ENCODE results near the gene CNKSR2. TPM values are rescaled to one million over a fixed set of nuclear protein-coding genes. Genes with fewer than 3 reads are reported as not detected.

CNKSR2 gene
- total RNA-seq, 1 experiment from 2014 or later, result not detected

DNA sequence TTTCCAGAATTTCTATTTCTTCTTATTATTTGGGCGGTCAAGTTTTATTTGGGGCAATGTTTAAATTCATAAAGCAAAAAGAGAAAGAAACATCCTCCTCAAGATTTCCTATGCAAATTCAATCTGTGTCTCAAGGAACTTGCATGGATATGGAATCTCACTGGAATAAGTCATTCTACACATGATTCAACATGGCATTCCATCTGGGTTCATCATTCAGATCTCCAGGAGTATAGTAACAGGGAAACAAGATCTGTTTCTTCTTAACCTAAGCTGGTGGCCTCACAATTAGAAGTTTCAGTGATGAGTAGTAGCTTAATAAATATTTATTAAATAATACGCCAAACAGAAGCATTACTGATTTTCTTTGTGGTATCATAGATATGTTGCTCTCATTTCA is 264.1 kb downstream of the CNKSR2 start:
- H3K27ac Mint-ChIP-seq (ENCODE audit: unreplicated experiment), result no peak overlapping the region
- intact Hi-C loops (cut with micrococcal nuclease; ENCODE audit: unreplicated experiment), result no loop called here
- H3K36me3 Mint-ChIP-seq (ENCODE audit: insufficient read depth, unreplicated experiment), result no peaks in the 10 kb centered on the region
- CTCF ChIA-PET, result no interaction called here
- H3K4me3 Mint-ChIP-seq (ENCODE audit: low read depth, unreplicated experiment), result no peak overlapping the region
- BruUV-seq (replicated peaks), result no TSS peak
- H3K27me3 Mint-ChIP-seq (ENCODE audit: unreplicated experiment), result no peaks in the 10 kb centered on the region
- TF ChIP-seq, protein P1, sequence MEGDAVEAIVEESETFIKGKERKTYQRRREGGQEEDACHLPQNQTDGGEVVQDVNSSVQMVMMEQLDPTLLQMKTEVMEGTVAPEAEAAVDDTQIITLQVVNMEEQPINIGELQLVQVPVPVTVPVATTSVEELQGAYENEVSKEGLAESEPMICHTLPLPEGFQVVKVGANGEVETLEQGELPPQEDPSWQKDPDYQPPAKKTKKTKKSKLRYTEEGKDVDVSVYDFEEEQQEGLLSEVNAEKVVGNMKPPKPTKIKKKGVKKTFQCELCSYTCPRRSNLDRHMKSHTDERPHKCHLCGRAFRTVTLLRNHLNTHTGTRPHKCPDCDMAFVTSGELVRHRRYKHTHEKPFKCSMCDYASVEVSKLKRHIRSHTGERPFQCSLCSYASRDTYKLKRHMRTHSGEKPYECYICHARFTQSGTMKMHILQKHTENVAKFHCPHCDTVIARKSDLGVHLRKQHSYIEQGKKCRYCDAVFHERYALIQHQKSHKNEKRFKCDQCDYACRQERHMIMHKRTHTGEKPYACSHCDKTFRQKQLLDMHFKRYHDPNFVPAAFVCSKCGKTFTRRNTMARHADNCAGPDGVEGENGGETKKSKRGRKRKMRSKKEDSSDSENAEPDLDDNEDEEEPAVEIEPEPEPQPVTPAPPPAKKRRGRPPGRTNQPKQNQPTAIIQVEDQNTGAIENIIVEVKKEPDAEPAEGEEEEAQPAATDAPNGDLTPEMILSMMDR (IDR thresholded peaks at IDR 0.05; ENCODE audit: unreplicated experiment), result no peak
- no peaks in the 10 kb centered on the region for H3K9me3 Mint-ChIP-seq (ENCODE audit: low read depth, unreplicated experiment)
- H3K4me1 Mint-ChIP-seq (ENCODE audit: low read depth, unreplicated experiment), result no peaks in the 10 kb centered on the region
- no peak for DNase-seq

DNA sequence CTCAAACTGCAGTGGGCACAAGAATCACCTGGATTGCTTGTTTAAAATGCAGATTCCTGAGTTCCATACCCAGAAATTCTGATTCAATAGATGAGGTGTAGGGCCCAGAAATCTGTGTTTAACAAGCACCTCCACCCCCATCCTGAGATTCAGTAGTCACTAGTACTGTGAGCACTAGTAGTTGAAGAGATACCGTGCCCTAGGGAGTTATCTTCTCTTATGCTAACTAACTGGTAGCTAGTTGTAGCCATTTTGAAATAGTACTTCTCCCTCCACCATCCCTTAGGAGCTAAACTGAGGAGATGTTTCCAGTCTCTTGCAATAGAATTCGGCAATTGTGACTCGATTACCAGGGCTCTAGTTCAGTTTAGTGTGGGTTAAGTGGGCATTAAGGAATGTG is 265.6 kb downstream of the CNKSR2 start:
- H3K4me3 Mint-ChIP-seq (ENCODE audit: low read depth, unreplicated experiment), result no peak overlapping the region
- no peak for DNase-seq
- intact Hi-C loops (cut with micrococcal nuclease; ENCODE audit: unreplicated experiment), result no loop called here
- H3K9me3 Mint-ChIP-seq (ENCODE audit: low read depth, unreplicated experiment), result no peaks in the 10 kb centered on the region
- TF ChIP-seq, protein P1 (IDR thresholded peaks at IDR 0.05; ENCODE audit: unreplicated experiment), result no peak
- no peaks in the 10 kb centered on the region for H3K36me3 Mint-ChIP-seq (ENCODE audit: insufficient read depth, unreplicated experiment)
- no peaks in the 10 kb centered on the region for H3K4me1 Mint-ChIP-seq (ENCODE audit: low read depth, unreplicated experiment)
- no peaks in the 10 kb centered on the region for H3K27me3 Mint-ChIP-seq (ENCODE audit: unreplicated experiment)
- no TSS peak for BruUV-seq (replicated peaks)
- CTCF ChIA-PET, result no interaction called here
- H3K27ac Mint-ChIP-seq (ENCODE audit: unreplicated experiment), result no peak overlapping the region

DNA sequence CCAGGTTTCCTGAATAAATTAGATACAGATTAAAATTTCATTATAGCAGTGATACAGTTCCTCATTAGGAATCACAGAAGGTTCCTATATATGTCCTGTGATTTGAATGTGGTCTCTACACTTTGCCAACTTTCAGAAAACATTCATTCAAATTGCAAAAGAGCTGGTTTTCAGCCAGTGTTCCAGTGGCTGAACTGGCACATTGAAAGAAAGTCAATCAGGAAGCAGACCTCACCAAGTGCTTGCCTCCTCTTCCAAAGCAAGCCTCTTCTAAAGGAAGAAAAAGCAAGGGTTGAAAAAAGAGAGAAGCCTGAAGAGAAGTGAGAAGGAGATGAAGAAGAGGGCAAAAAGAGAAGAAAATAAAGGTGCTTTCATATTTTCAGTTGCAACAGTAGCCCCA is 271.2 kb downstream of the CNKSR2 start:
- H3K9me3 Mint-ChIP-seq (ENCODE audit: low read depth, unreplicated experiment), result no peaks in the 10 kb centered on the region
- TF ChIP-seq, protein P1 (IDR thresholded peaks at IDR 0.05; ENCODE audit: unreplicated experiment), result no peak
- intact Hi-C loops (cut with micrococcal nuclease; ENCODE audit: unreplicated experiment), result no loop called here
- no peak overlapping the region for H3K27ac Mint-ChIP-seq (ENCODE audit: unreplicated experiment)
- H3K4me3 Mint-ChIP-seq (ENCODE audit: low read depth, unreplicated experiment), result no peak overlapping the region
- no TSS peak for BruUV-seq (replicated peaks)
- no peaks in the 10 kb centered on the region for H3K27me3 Mint-ChIP-seq (ENCODE audit: unreplicated experiment)
- no peaks in the 10 kb centered on the region for H3K36me3 Mint-ChIP-seq (ENCODE audit: insufficient read depth, unreplicated experiment)
- CTCF ChIA-PET, result no interaction called here
- no peak for DNase-seq
- H3K4me1 Mint-ChIP-seq (ENCODE audit: low read depth, unreplicated experiment), result no peaks in the 10 kb centered on the region

DNA sequence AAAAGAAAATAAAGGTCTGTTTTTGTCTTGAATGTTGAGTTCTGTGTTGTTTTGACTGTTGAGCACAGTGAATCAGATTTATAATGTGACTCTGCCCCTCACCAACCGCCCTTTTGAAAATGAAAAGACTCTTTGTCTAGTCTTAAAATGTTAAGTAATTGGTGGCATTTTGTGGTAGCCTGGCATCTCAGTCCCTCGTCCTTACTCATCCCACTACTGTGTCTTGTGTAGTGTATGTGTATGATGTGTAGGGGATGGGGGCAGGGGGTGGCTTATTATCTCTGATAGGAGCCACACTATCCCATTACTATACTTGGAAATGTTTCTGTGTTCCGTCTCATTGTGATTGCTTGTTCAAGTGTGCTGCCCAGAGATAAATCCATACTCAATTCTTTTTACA is 271.7 kb downstream of the CNKSR2 start:
- Mint-ChIP-seq H3K9me3 (ENCODE audit: low read depth, unreplicated experiment) (no peaks in the 10 kb centered on the region), H3K36me3 (ENCODE audit: insufficient read depth, unreplicated experiment) (no peaks in the 10 kb centered on the region), H3K4me1 (ENCODE audit: low read depth, unreplicated experiment) (no peaks in the 10 kb centered on the region), H3K27ac (ENCODE audit: unreplicated experiment) (no peak overlapping the region), H3K4me3 (ENCODE audit: low read depth, unreplicated experiment) (no peak overlapping the region), H3K27me3 (ENCODE audit: unreplicated experiment) (no peaks in the 10 kb centered on the region)
- TF ChIP-seq, protein P1 (IDR thresholded peaks at IDR 0.05; ENCODE audit: unreplicated experiment), result no peak
- intact Hi-C loops (cut with micrococcal nuclease; ENCODE audit: unreplicated experiment), result no loop called here
- CTCF ChIA-PET, result no interaction called here
- BruUV-seq (replicated peaks), result no TSS peak
- DNase-seq, result no peak

Data from Calu3 (cell line).